Activated CD8-positive, alpha-beta memory T cell treated with anti-CD3 and anti-CD28 coated beads, Interleukin-2, amount 50 U/mL, for 48 hours (primary cell): ENCODE results near the gene ARAP2.

Experiments
- DNase-seq: peaks from one replicate; pipeline ENCODE4 v3.0.0-alpha.2; 2020

The ARAP2 gene

GRCh38 chr4:36178484-36178883, 65.8 kb downstream of the ARAP2 start:
- no peak for DNase-seq

GRCh38 chr4:36177946-36178345, 66.4 kb downstream of the ARAP2 start:
- no peak for DNase-seq

- no peak for DNase-seq
Measured at GRCh38 chr4:36174570-36174969, 69.7 kb downstream of the ARAP2 start.

GRCh38 chr4:36173905-36174304, 70.4 kb downstream of the ARAP2 start:
- no peak for DNase-seq

- no peak for DNase-seq
Measured at GRCh38 chr4:36172656-36173055, 71.7 kb downstream of the ARAP2 start.

GRCh38 chr4:36168127-36168878, 76.0 kb downstream of the ARAP2 start:
- DNase-seq, result no peak

GRCh38 chr4:36165631-36166005, 78.7 kb downstream of the ARAP2 start:
- DNase-seq, result no peak

- no peak for DNase-seq
Measured at GRCh38 chr4:36164900-36165630, 79.2 kb downstream of the ARAP2 start.

GRCh38 chr4:36163198-36163597, 81.1 kb downstream of the ARAP2 start:
- DNase-seq, result no peak

GRCh38 chr4:36159208-36159607, 85.1 kb downstream of the ARAP2 start:
- DNase-seq, result no peak

- DNase-seq, result no peak
Measured at GRCh38 chr4:36152735-36153134, 91.6 kb downstream of the ARAP2 start.

GRCh38 chr4:36142504-36142903, 101.8 kb downstream of the ARAP2 start:
- DNase-seq, result no peak

- DNase-seq, result no peak
Measured at GRCh38 chr4:36141186-36141585, 103.1 kb downstream of the ARAP2 start.

GRCh38 chr4:36140421-36140820, 103.9 kb downstream of the ARAP2 start:
- DNase-seq, result no peak

GRCh38 chr4:36138220-36138619, 106.1 kb downstream of the ARAP2 start:
- DNase-seq, result no peak

GRCh38 chr4:36137336-36137735, 107.0 kb downstream of the ARAP2 start:
- no peak for DNase-seq

- no peak for DNase-seq
Measured at GRCh38 chr4:36133658-36134057, 110.7 kb downstream of the ARAP2 start.

GRCh38 chr4:36133086-36133485, 111.2 kb downstream of the ARAP2 start:
- DNase-seq, result no peak

GRCh38 chr4:36130641-36131040, 113.7 kb downstream of the ARAP2 start:
- DNase-seq, result no peak

- DNase-seq, result no peak
Measured at GRCh38 chr4:36128689-36129088, 115.6 kb downstream of the ARAP2 start.

GRCh38 chr4:36123906-36124305, 120.4 kb downstream of the ARAP2 start:
- DNase-seq, result no peak

- no peak for DNase-seq
Measured at GRCh38 chr4:36115312-36115711, 129.0 kb downstream of the ARAP2 start.

- no peak for DNase-seq
Measured at GRCh38 chr4:36111172-36111571, 133.1 kb downstream of the ARAP2 start.

GRCh38 chr4:36099509-36099908, 144.8 kb downstream of the ARAP2 start:
- no peak for DNase-seq

GRCh38 chr4:36094995-36095394, 149.3 kb downstream of the ARAP2 start:
- DNase-seq, result no peak
